Endothelial cell of umbilical vein (primary cell): ENCODE measurements around the gene KCNQ1OT1. TPM values are rescaled to one million over a fixed set of nuclear protein-coding genes. Genes with fewer than 3 reads are reported as not detected.

Experiments used
- BruUV-seq: library from RNA; stranded (reverse); fragments of 400-500 nt; replicated peaks from 2 replicates; lab custom pipeline; 2021; lab: Mats Ljungman, UMichigan
- CTCF ChIA-PET: fragments of 300-600, 350-600 bp; sonication (Branson Sonifier 250); formaldehyde crosslinking; loops from one replicate; lab custom pipeline; 2021; ENCODE audit warnings: antibody characterized with exemption, inconsistent platforms; lab: Charles Lee
- POLR2A ChIA-PET: fragments of 300-600, 350-600 bp; sonication (Branson Sonifier 250); formaldehyde crosslinking; loops from one replicate; lab custom pipeline; 2021; ENCODE audit warnings: antibody characterized with exemption, inconsistent platforms; lab: Charles Lee
- DNase-seq: peaks from one replicate; pipeline ENCODE4 v3.0.0-alpha.2; 2011; ENCODE audit warnings: low read depth, low spot score
- FAIRE-seq: peaks from 2 replicates; lab custom pipeline; 2011; peaks lifted over from hg19 to GRCh38; lab: Jason Lieb, UNC
- H2AFZ ChIP-seq: 2 replicates; pipeline ENCODE4 v1.6.0; 2012; ENCODE audit warnings: low read depth, low read length, control low read depth, inconsistent platforms
- H3K27ac ChIP-seq: 2 replicates; pipeline ENCODE4 v1.5.1; 2011; ENCODE audit warnings: low read depth, mild to moderate bottlenecking, control low read depth, low read length, moderate library complexity; ENCODE audit not compliant: insufficient read depth
- H3K27me3 ChIP-seq, 2 experiments: 2 replicates each; pipeline versions ENCODE4 v1.6.0 to v1.6.1; 2011; ENCODE audit warnings: low read length in 2 of 2, mixed read lengths in 1 of 2; ENCODE audit not compliant: control insufficient read depth in 2 of 2, insufficient read depth in 2 of 2
- H3K36me3 ChIP-seq, 2 experiments: 2 replicates in 1 of 2; 3 replicates in 1 of 2; pipeline ENCODE4 v1.5.1; 2011; ENCODE audit warnings: low read length in 2 of 2, mild to moderate bottlenecking in 1 of 2, moderate library complexity in 1 of 2; ENCODE audit not compliant: control insufficient read depth in 2 of 2, insufficient read depth in 2 of 2; ENCODE audit errors: extremely low read depth in 1 of 2
- H3K4me1 ChIP-seq: 3 replicates; pipeline ENCODE4 v1.5.1; 2011; ENCODE audit warnings: mild to moderate bottlenecking, low read length; ENCODE audit not compliant: control insufficient read depth, insufficient read depth; ENCODE audit errors: extremely low read depth
- H3K4me2 ChIP-seq: 2 replicates; pipeline ENCODE4 v1.6.1; 2011; ENCODE audit warnings: low read length, control low read depth, mixed read lengths; ENCODE audit not compliant: insufficient read depth
- H3K4me3 ChIP-seq, 3 experiments: fragments of 200-600 bp in 1 of 3; sonication (generic), shearing (Covaris generic) in 1 of 3; replicated peaks in 1 of 3; 2 replicates each; pipeline ENCODE4 v1.5.1; 2011 to 2016; ENCODE audit warnings: control low read depth in 3 of 3, low read length in 3 of 3, mild to moderate bottlenecking in 2 of 3, inconsistent platforms in 1 of 3, low read depth in 1 of 3, moderate library complexity in 1 of 3; ENCODE audit not compliant: insufficient read depth in 1 of 3
- H3K79me2 ChIP-seq: 2 replicates; pipeline ENCODE4 v1.6.0; 2012; ENCODE audit warnings: low read length, inconsistent platforms; ENCODE audit not compliant: control insufficient read depth, insufficient read depth
- H3K9ac ChIP-seq: replicated peaks from 2 replicates; pipeline ENCODE3; 2011; ENCODE audit warnings: low read length, control low read depth; ENCODE audit not compliant: insufficient read depth; ENCODE audit errors: extremely low read depth
- H3K9me1 ChIP-seq: replicated peaks from 3 replicates; pipeline ENCODE4 v1.6.0; 2011; ENCODE audit warnings: mild to moderate bottlenecking, low read length; ENCODE audit not compliant: control insufficient read depth, insufficient read depth; ENCODE audit errors: extremely low read depth
- H3K9me3 ChIP-seq: replicated peaks from 2 replicates; pipeline ENCODE4 v1.5.1; 2012; ENCODE audit warnings: low read length, inconsistent platforms; ENCODE audit not compliant: control insufficient read depth, insufficient read depth
- H4K20me1 ChIP-seq: replicated peaks from 2 replicates; pipeline ENCODE3; 2011; ENCODE audit warnings: mild to moderate bottlenecking, low read length; ENCODE audit not compliant: control insufficient read depth, insufficient read depth; ENCODE audit errors: extremely low read depth
- EZH2 ChIP-seq: IDR thresholded peaks from 2 replicates; pipeline ENCODE4 v1.6.1; 2012; ENCODE audit warnings: borderline replicate concordance, low read depth, mild to moderate bottlenecking, moderate library complexity, low read length, inconsistent platforms; ENCODE audit not compliant: severe bottlenecking
- FOS ChIP-seq: IDR thresholded peaks from 2 replicates; pipeline ENCODE4 v1.6.1; 2011; ENCODE audit warnings: mild to moderate bottlenecking, low read length, moderate library complexity, borderline replicate concordance; ENCODE audit not compliant: insufficient read depth
- GATA2 ChIP-seq: IDR thresholded peaks from 2 replicates; pipeline ENCODE4 v1.7.0; 2011; ENCODE audit warnings: low read depth, mild to moderate bottlenecking, moderate library complexity, mixed read lengths, low read length; ENCODE audit not compliant: insufficient read length, insufficient read depth
- JUN ChIP-seq: IDR thresholded peaks from 2 replicates; pipeline ENCODE4 v1.6.1; 2011; ENCODE audit warnings: borderline replicate concordance, low read depth; ENCODE audit not compliant: insufficient read length, insufficient read depth
- MYC ChIP-seq: IDR thresholded peaks from one replicate; pipeline ENCODE4 v1.6.1; 2011; ENCODE audit warnings: mild to moderate bottlenecking, low read depth, low read length
- POLR2A ChIP-seq: IDR thresholded peaks from 2 replicates; pipeline ENCODE4 v1.6.1; 2012; ENCODE audit warnings: low read depth, mild to moderate bottlenecking, control low read depth, low read length
- POLR2AphosphoS5 ChIP-seq: IDR thresholded peaks from 2 replicates; pipeline ENCODE4 v1.6.1; 2012; ENCODE audit warnings: low read depth, mild to moderate bottlenecking, control low read depth, low read length, moderate library complexity; ENCODE audit not compliant: insufficient read depth
- dilution Hi-C: fragments of 300-500 bp; cut with MboI; formaldehyde crosslinking; loops from one replicate; pipeline ENCODE4 v1.15.0; 2019; ENCODE audit warnings: low sequenced_read_pairs; ENCODE audit not compliant: extremely low pct_ligation_motif_present
- intact Hi-C: fragments of 100-400 bp; cut with micrococcal nuclease; formaldehyde crosslinking; loops from one replicate; pipeline ENCODE4 v1.10.0; 2022
- polyA plus RNA-seq, 4 experiments: library from polyadenylated mRNA; depleted of rRNA in 3 of 4; stranded (reverse) in 3 of 4; unstranded in 1 of 4; fragments of >200 nt; gene quantifications; 2 replicates each; pipeline versions ENCODE4 v1.2.1 to v1.2.3, GENCODE V29; 2011 to 2012; ENCODE audit warnings: missing spikeins in 1 of 4
- total RNA-seq: library from RNA; stranded (reverse); gene quantifications from 2 replicates; pipeline ENCODE4 v1.2.3, GENCODE V29; 2021
- TF ChIP-seq, protein P1 (sequence below), 2 donors: IDR thresholded peaks; 1 replicate in 1 of 2; 2 replicates in 1 of 2; pipeline ENCODE4 v1.5.1; 2011; ENCODE audit warnings: low read length in 2 of 2, mild to moderate bottlenecking in 2 of 2, moderate library complexity in 2 of 2, control low read depth in 1 of 2, inconsistent platforms in 1 of 2, low read depth in 1 of 2; ENCODE audit not compliant: insufficient read depth in 1 of 2; ENCODE audit errors: extremely low read depth in 1 of 2
- TF ChIP-seq, protein P2 (sequence below): IDR thresholded peaks from 2 replicates; pipeline ENCODE4 v1.6.1; 2011; ENCODE audit not compliant: insufficient read depth, insufficient read length

Gene KCNQ1OT1
- total and polyA plus RNA-seq, 2 donors (not counting 3 experiments of a cell fraction or from before 2014, with no cell fraction given): 0.11 to 1.8 TPM

DNA sequence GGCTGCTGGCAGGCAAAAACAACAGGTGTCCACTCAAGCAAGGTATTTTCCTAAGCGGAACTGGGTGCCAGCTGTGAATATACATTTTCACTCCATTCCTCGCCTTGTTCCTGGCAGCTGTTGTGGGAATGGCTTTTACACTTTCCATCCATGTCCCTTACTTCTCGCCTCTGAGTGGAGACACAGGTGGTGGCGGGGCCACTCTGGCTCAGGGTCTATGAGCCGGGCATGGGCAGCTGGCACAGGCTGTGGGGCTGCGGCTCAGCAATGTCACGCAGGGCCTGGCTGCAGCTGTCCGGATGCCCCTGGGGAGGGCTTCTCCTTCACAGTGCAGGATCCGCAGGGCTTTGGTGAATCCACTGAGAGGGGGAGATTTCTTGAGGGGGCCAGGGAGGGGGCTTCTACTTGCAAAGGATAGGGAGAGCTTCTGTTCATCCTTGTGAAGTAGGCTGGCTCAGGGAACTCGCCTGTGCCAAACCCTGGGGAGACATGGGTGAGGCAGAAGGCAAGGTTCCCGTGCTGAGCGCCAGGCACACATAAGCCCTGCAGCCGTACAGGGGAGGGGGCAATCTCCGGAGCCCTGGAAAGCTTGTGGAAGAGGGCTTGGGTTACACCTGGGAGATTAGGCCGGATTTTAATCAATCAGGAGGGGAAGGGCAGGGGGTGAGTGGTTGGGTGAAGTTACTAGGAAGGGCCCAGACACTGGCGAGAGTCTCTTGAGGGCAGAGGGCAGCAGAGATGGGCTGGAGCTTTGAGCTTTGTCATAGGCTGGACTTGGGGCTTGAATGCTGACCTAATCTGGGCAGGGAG is 45.7 kb downstream of the KCNQ1OT1 start:
- Histone ChIP-seq H3K4me3 (no peak overlapping the region), H4K20me1 (no peaks in the 10 kb centered on the region), H3K79me2 (no peaks in the 10 kb centered on the region), H3K9me1 (no peaks in the 10 kb centered on the region), H3K36me3 (no peaks in the 10 kb centered on the region), H3K4me1 (no peaks in the 10 kb centered on the region), H3K4me2 (no peak overlapping the region), H3K27me3 (no peaks in the 10 kb centered on the region), H3K27ac (no peak overlapping the region), H3K9ac (no peak overlapping the region), H3K9me3 (no peaks in the 10 kb centered on the region), H2AFZ (no peak overlapping the region)
- no TSS peak for BruUV-seq
- dilution Hi-C loops: no loop called here
- intact Hi-C loops: no loop called here
- DNase-seq (no peak), FAIRE-seq (no peak)
- TF ChIP-seq MYC: no peak
- TF ChIP-seq, protein P1, sequence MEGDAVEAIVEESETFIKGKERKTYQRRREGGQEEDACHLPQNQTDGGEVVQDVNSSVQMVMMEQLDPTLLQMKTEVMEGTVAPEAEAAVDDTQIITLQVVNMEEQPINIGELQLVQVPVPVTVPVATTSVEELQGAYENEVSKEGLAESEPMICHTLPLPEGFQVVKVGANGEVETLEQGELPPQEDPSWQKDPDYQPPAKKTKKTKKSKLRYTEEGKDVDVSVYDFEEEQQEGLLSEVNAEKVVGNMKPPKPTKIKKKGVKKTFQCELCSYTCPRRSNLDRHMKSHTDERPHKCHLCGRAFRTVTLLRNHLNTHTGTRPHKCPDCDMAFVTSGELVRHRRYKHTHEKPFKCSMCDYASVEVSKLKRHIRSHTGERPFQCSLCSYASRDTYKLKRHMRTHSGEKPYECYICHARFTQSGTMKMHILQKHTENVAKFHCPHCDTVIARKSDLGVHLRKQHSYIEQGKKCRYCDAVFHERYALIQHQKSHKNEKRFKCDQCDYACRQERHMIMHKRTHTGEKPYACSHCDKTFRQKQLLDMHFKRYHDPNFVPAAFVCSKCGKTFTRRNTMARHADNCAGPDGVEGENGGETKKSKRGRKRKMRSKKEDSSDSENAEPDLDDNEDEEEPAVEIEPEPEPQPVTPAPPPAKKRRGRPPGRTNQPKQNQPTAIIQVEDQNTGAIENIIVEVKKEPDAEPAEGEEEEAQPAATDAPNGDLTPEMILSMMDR (IDR thresholded peaks at IDR 0.05; ENCODE audit: extremely low read depth in 1 of 2, insufficient read depth in 1 of 2, low read depth in 1 of 2, low read length in 2 of 2): no peak
- no peak for TF ChIP-seq GATA2
- no peak for TF ChIP-seq POLR2A
- no peak for TF ChIP-seq FOS
- no peak for TF ChIP-seq POLR2AphosphoS5
- no peak for TF ChIP-seq JUN
- no peak for TF ChIP-seq EZH2
- TF ChIP-seq, protein P2, sequence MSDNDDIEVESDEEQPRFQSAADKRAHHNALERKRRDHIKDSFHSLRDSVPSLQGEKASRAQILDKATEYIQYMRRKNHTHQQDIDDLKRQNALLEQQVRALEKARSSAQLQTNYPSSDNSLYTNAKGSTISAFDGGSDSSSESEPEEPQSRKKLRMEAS: no peak
- ChIA-PET POLR2A (no interaction called here), CTCF (no interaction called here)
